HEK293 (cell line): Measurements from ENCODE around the gene LRCH1.

Experiments
- CTCF ChIA-PET: fragments of 350-600 bp; formaldehyde crosslinking; extraction: SDS; loops from one replicate; lab custom pipeline; 2021; ENCODE audit warnings: antibody characterized with exemption; lab: Yijun Ruan, JAX
- POLR2A ChIA-PET: fragments of 300-600 bp; formaldehyde crosslinking; extraction: SDS; loops from one replicate; lab custom pipeline; 2020; ENCODE audit warnings: antibody characterized with exemption, inconsistent platforms; lab: Yijun Ruan, JAX
- H3K27ac ChIP-seq: fragments of 200-500 bp; sonication (Bioruptor generic); 2 replicates; pipeline ENCODE4 v1.5.1; 2014; ENCODE audit warnings: low read depth, low read length, control low read depth, inconsistent platforms; ENCODE audit errors: extremely low read depth
- H3K36me3 ChIP-seq, 2 experiments: fragments of 200-500 bp in 1 of 2; sonication (Bioruptor generic) in 1 of 2; 1 replicate in 1 of 2; 2 replicates in 1 of 2; pipeline ENCODE4 v1.5.1; 2014 to 2017; ENCODE audit warnings: inconsistent platforms in 2 of 2, low read length in 2 of 2; ENCODE audit not compliant: control insufficient read depth in 2 of 2, insufficient read depth in 1 of 2
- H3K4me1 ChIP-seq: fragments of 200-500 bp; sonication (Bioruptor generic); 2 replicates; pipeline ENCODE4 v1.5.1; 2014; ENCODE audit warnings: mild to moderate bottlenecking, low read length, inconsistent platforms; ENCODE audit not compliant: control insufficient read depth, insufficient read depth
- H3K4me3 ChIP-seq: 2 replicates; pipeline ENCODE4 v1.5.1; 2011; ENCODE audit warnings: low read depth, mild to moderate bottlenecking, control low read depth, low read length, moderate library complexity
- H3K9me3 ChIP-seq: fragments of 200-500 bp; sonication (Bioruptor generic); 2 replicates; pipeline ENCODE4 v1.5.1; 2014; ENCODE audit warnings: low read depth, low read length, inconsistent platforms; ENCODE audit not compliant: control insufficient read depth, insufficient read depth
- GLIS1 ChIP-seq: fragments of 450-650 bp; formaldehyde crosslinking; IDR thresholded peaks from 2 replicates; pipeline ENCODE4 v1.5.1; 2016; ENCODE audit warnings: missing biosample characterization, missing genetic modification characterization
- GLIS2 ChIP-seq: fragments of 450-650 bp; formaldehyde crosslinking; IDR thresholded peaks from 2 replicates; pipeline ENCODE4 v1.5.1; 2016; ENCODE audit warnings: missing biosample characterization, missing genetic modification characterization
- IKZF3 ChIP-seq: fragments of 450-650 bp; IDR thresholded peaks from 2 replicates; pipeline ENCODE4 v1.5.0; 2018; ENCODE audit warnings: missing biosample characterization, mild to moderate bottlenecking, missing genetic modification characterization, moderate library complexity
- KLF1 ChIP-seq: fragments of 450-650 bp; formaldehyde crosslinking; IDR thresholded peaks from 2 replicates; pipeline ENCODE4 v1.5.1; 2016; ENCODE audit warnings: missing biosample characterization, missing genetic modification characterization
- KLF16 ChIP-seq: fragments of 450-650 bp; formaldehyde crosslinking; IDR thresholded peaks from 2 replicates; pipeline ENCODE4 v1.5.1; 2017; ENCODE audit warnings: missing biosample characterization, missing genetic modification characterization
- PRDM1 ChIP-seq: fragments of 450-650 bp; formaldehyde crosslinking; IDR thresholded peaks from 2 replicates; pipeline ENCODE4; 2016; ENCODE audit warnings: missing biosample characterization, missing genetic modification characterization
- SCRT1 ChIP-seq: fragments of 450-650 bp; formaldehyde crosslinking; IDR thresholded peaks from 2 replicates; pipeline ENCODE4 v1.5.1; 2016; ENCODE audit warnings: missing biosample characterization, missing genetic modification characterization, borderline replicate concordance
- SETDB1 ChIP-seq: IDR thresholded peaks from one replicate; pipeline ENCODE4 v1.6.1; 2017; ENCODE audit warnings: mild to moderate bottlenecking, low read length, moderate library complexity, mixed read lengths; ENCODE audit not compliant: insufficient read length
- WT1 ChIP-seq: fragments of 450-650 bp; formaldehyde crosslinking; IDR thresholded peaks from 2 replicates; pipeline ENCODE4 v1.5.1; 2016; ENCODE audit warnings: missing biosample characterization, missing genetic modification characterization
- ZNF10 ChIP-seq: fragments of 450-650 bp; formaldehyde crosslinking; IDR thresholded peaks from 2 replicates; pipeline ENCODE4 v1.5.1; 2017; ENCODE audit warnings: missing biosample characterization, missing genetic modification characterization
- ZNF221 ChIP-seq: fragments of 450-650 bp; formaldehyde crosslinking; IDR thresholded peaks from 2 replicates; pipeline ENCODE4 v1.5.1; 2017; ENCODE audit warnings: missing biosample characterization, missing genetic modification characterization, borderline replicate concordance
- ZNF354C ChIP-seq: fragments of 450-650 bp; formaldehyde crosslinking; IDR thresholded peaks from 2 replicates; pipeline ENCODE4 v1.5.1; 2016; ENCODE audit warnings: missing biosample characterization, missing genetic modification characterization, low read depth, borderline replicate concordance
- ZNF391 ChIP-seq: fragments of 450-650 bp; formaldehyde crosslinking; IDR thresholded peaks from 2 replicates; pipeline ENCODE4 v1.5.1; 2016; ENCODE audit warnings: low read depth, missing biosample characterization, missing genetic modification characterization, borderline replicate concordance
- ZNF404 ChIP-seq: fragments of 450-650 bp; formaldehyde crosslinking; IDR thresholded peaks from 2 replicates; pipeline ENCODE4 v1.5.1; 2017; ENCODE audit warnings: missing biosample characterization, missing genetic modification characterization
- ZNF530 ChIP-seq: fragments of 450-650 bp; formaldehyde crosslinking; IDR thresholded peaks from 2 replicates; pipeline ENCODE4 v1.5.1; 2016; ENCODE audit warnings: low read depth, missing biosample characterization, missing genetic modification characterization
- ZNF544 ChIP-seq: fragments of 450-650 bp; formaldehyde crosslinking; IDR thresholded peaks from 2 replicates; pipeline ENCODE4 v1.5.0; 2017; ENCODE audit warnings: missing biosample characterization, missing genetic modification characterization
- ZNF600 ChIP-seq: fragments of 450-650 bp; formaldehyde crosslinking; IDR thresholded peaks from 2 replicates; pipeline ENCODE4 v1.5.1; 2016; ENCODE audit warnings: missing biosample characterization, missing genetic modification characterization
- ZNF629 ChIP-seq: fragments of 450-650 bp; formaldehyde crosslinking; IDR thresholded peaks from 2 replicates; pipeline ENCODE4 v1.5.1; 2017; ENCODE audit warnings: missing biosample characterization, missing genetic modification characterization
- ZNF654 ChIP-seq: fragments of 450-650 bp; formaldehyde crosslinking; IDR thresholded peaks from 2 replicates; pipeline ENCODE4 v1.5.1; 2016; ENCODE audit warnings: low read depth, missing biosample characterization, missing genetic modification characterization
- ZNF776 ChIP-seq: fragments of 450-650 bp; formaldehyde crosslinking; IDR thresholded peaks from 2 replicates; pipeline ENCODE4 v1.5.0; 2017; ENCODE audit warnings: missing biosample characterization, missing genetic modification characterization, borderline replicate concordance
- ZNF777 ChIP-seq: fragments of 450-650 bp; formaldehyde crosslinking; IDR thresholded peaks from 2 replicates; pipeline ENCODE4 v1.5.1; 2017; ENCODE audit warnings: missing biosample characterization, missing genetic modification characterization, borderline replicate concordance
- ZNF791 ChIP-seq: fragments of 450-650 bp; formaldehyde crosslinking; IDR thresholded peaks from 2 replicates; pipeline ENCODE4 v1.5.1; 2016; ENCODE audit warnings: missing biosample characterization, missing genetic modification characterization
- ZNF837 ChIP-seq: fragments of 450-650 bp; formaldehyde crosslinking; IDR thresholded peaks from 2 replicates; pipeline ENCODE4 v1.5.1; 2016; ENCODE audit warnings: missing biosample characterization, missing genetic modification characterization
- ZNF843 ChIP-seq: fragments of 450-650 bp; formaldehyde crosslinking; IDR thresholded peaks from 2 replicates; pipeline ENCODE4 v1.5.1; 2016; ENCODE audit warnings: missing biosample characterization, missing genetic modification characterization
- TF ChIP-seq, protein P1 (sequence below): fragments of 450-650 bp; formaldehyde crosslinking; IDR thresholded peaks from 2 replicates; pipeline ENCODE4; 2016; ENCODE audit warnings: missing biosample characterization, missing genetic modification characterization
- TF ChIP-seq, protein P2 (sequence below): fragments of 450-650 bp; formaldehyde crosslinking; IDR thresholded peaks from 2 replicates; pipeline ENCODE4 v1.5.1; 2016; ENCODE audit warnings: missing biosample characterization, missing genetic modification characterization
- TF ChIP-seq, protein P3 (sequence below): fragments of 450-650 bp; formaldehyde crosslinking; IDR thresholded peaks from 2 replicates; pipeline ENCODE4 v1.5.1; 2016; ENCODE audit warnings: missing biosample characterization, missing genetic modification characterization, borderline replicate concordance
- TF ChIP-seq, protein P4 (sequence below): sonication (generic); formaldehyde crosslinking; IDR thresholded peaks from 2 replicates; pipeline ENCODE4 v1.8.1; 2022; ENCODE audit warnings: mild to moderate bottlenecking, moderate library complexity, missing genetic modification reagents

LRCH1 gene

DNA sequence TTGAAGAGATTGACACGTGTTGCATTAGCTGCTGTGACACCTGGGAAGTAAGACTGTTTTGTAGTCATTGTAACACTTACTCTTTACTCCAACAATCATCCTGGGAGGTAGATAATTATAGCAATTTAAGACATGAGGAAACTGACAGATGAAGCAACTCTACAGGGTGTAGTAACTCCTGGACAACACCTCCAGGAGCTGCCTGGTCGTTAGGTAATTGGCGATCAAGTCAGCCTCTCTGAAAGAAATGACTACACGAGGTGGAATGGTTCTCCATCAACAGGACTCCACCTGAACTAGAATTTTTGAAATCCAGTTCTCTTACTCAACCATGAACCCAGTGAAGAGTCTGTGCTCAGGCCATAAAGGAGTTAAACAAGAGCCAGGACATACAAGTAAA, 43.0 kb upstream of the LRCH1 start:
- no peak overlapping the region for H3K27ac ChIP-seq
- TF ChIP-seq SCRT1 (tag by site-specific recombination) (no peak), KLF16 (tag by site-specific recombination) (no peak), ZNF404 (tag by site-specific recombination) (no peak), PRDM1 (no peak), ZNF837 (tag by site-specific recombination) (no peak), SETDB1 (no peak), ZNF791 (no peak), ZNF544 (no peak), ZNF221 (tag by site-specific recombination) (no peak), ZNF776 (no peak), ZNF391 (tag by site-specific recombination) (no peak), KLF1 (tag by site-specific recombination) (no peak), ZNF530 (tag by site-specific recombination) (no peak), ZNF777 (no peak), IKZF3 (tag by site-specific recombination) (no peak)
- TF ChIP-seq, protein P1, sequence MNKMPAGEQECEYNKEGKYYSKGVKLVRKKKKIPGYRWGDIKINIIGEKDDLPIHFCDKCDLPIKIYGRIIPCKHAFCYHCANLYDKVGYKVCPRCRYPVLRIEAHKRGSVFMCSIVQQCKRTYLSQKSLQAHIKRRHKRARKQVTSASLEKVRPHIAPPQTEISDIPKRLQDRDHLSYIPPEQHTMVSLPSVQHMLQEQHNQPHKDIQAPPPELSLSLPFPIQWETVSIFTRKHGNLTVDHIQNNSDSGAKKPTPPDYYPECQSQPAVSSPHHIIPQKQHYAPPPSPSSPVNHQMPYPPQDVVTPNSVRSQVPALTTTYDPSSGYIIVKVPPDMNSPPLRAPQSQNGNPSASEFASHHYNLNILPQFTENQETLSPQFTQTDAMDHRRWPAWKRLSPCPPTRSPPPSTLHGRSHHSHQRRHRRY (tag by site-specific recombination) = no peak
- CTCF ChIA-PET = no interaction called here

DNA sequence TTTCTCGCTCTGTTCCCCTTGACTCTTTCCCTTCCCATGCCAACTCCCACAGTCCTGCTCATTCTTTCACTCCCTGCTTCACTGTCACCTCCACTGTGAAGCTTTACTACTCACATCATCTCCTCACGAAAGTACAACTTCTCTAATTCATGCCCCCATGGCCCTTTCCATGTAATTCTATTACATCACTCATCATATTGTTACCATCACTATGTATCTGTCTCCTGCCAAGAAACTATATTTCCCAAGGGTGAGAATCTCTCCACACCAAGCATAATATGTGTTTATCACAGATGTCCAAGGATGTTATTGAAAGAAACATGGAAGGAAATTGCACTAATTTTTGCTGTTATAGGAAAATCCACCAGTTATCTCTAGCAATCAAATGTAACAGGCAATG, 37.2 kb upstream of the LRCH1 start:
- Histone ChIP-seq H3K27ac (no peak overlapping the region), H3K36me3 (no peaks in the 10 kb centered on the region), H3K4me3 (no peak overlapping the region), H3K4me1 (peaks cover 8% of the 10 kb centered on the region), H3K9me3 (no peaks in the 10 kb centered on the region)
- CTCF ChIA-PET = no interaction called here
- TF ChIP-seq, protein P2, sequence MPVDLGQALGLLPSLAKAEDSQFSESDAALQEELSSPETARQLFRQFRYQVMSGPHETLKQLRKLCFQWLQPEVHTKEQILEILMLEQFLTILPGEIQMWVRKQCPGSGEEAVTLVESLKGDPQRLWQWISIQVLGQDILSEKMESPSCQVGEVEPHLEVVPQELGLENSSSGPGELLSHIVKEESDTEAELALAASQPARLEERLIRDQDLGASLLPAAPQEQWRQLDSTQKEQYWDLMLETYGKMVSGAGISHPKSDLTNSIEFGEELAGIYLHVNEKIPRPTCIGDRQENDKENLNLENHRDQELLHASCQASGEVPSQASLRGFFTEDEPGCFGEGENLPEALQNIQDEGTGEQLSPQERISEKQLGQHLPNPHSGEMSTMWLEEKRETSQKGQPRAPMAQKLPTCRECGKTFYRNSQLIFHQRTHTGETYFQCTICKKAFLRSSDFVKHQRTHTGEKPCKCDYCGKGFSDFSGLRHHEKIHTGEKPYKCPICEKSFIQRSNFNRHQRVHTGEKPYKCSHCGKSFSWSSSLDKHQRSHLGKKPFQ (tag by site-specific recombination) = no peak
- POLR2A ChIA-PET = no interaction called here

More for the DNA sequence above, 43.0 kb upstream of the LRCH1 start:
- H3K4me1 ChIP-seq = no peaks in the 10 kb centered on the region
- no peaks in the 10 kb centered on the region for H3K36me3 ChIP-seq
- POLR2A ChIA-PET = no interaction called here
- no peak overlapping the region for H3K4me3 ChIP-seq
- H3K9me3 ChIP-seq = no peaks in the 10 kb centered on the region

DNA sequence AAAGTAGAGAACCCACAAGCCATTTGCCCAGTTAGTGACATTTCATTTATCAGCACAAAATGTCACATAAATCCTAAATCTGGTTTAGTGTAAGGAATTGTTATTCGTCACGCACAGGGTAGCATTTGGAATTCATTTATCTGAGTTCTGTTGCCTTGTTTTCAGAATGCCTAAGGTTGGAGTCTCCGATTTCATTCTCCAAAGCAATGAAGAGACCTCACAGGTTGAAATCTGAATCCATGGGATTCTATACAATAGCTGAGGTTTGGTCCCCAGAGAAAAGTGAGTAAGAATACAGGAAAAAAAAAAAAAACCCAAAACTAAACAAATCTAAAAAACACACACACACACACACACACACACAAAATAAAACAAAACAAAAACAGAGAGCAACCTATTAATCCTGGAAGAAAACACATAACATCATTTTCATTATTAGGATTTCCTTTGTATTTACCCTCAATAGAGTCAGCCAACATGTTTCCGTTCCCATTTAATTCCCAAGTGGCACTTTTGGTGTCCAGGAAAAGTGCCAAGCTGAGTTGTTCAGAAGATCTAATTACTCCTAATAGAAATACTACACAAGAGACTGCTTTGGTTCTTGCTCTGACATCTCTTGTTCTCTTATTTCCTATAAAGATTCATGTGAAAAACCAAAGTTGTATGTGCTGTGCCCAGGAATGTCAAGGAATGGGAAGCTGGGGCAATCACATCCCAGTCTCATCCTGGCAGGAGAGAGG, 36.2 kb upstream of the LRCH1 start:
- Histone ChIP-seq H3K4me3 (no peak overlapping the region), H3K36me3 (no peaks in the 10 kb centered on the region), H3K4me1 (peaks cover 8% of the 10 kb centered on the region), H3K9me3 (no peaks in the 10 kb centered on the region), H3K27ac (no peak overlapping the region)
- POLR2A ChIA-PET = no interaction called here
- CTCF ChIA-PET = no interaction called here
- TF ChIP-seq ZNF354C = no peak
- no peak for TF ChIP-seq ZNF600 (tag by site-specific recombination)
- TF ChIP-seq ZNF654 = 0 out of 2 replicates have a peak, but pooled peaks have one; percentile 3
- peak; percentile 62; the same call in 1 of the 2 replicates for TF ChIP-seq ZNF629 (tag by site-specific recombination)
- TF ChIP-seq GLIS1 (tag by site-specific recombination) = peak; percentile 55
- TF ChIP-seq, protein P3, sequence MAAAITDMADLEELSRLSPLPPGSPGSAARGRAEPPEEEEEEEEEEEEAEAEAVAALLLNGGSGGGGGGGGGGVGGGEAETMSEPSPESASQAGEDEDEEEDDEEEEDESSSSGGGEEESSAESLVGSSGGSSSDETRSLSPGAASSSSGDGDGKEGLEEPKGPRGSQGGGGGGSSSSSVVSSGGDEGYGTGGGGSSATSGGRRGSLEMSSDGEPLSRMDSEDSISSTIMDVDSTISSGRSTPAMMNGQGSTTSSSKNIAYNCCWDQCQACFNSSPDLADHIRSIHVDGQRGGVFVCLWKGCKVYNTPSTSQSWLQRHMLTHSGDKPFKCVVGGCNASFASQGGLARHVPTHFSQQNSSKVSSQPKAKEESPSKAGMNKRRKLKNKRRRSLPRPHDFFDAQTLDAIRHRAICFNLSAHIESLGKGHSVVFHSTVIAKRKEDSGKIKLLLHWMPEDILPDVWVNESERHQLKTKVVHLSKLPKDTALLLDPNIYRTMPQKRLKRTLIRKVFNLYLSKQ (tag by site-specific recombination) = no peak
- peak; percentile 80 for TF ChIP-seq ZNF10 (tag by site-specific recombination)
- TF ChIP-seq ZNF843 = 0 out of 2 replicates have a peak, but pooled peaks have one; percentile 21
- peak; percentile 19; the same call in 1 of the 2 replicates for TF ChIP-seq WT1 (tag by site-specific recombination)
- no peak for TF ChIP-seq GLIS2
- TF ChIP-seq, protein P4, sequence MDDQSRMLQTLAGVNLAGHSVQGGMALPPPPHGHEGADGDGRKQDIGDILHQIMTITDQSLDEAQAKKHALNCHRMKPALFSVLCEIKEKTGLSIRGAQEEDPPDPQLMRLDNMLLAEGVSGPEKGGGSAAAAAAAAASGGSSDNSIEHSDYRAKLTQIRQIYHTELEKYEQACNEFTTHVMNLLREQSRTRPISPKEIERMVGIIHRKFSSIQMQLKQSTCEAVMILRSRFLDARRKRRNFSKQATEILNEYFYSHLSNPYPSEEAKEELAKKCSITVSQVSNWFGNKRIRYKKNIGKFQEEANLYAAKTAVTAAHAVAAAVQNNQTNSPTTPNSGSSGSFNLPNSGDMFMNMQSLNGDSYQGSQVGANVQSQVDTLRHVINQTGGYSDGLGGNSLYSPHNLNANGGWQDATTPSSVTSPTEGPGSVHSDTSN (CRISPR knock-in tag) = no peak
